GM12875 (cell line): Measurements from ENCODE around the gene TRIO.

ENCODE experiments used
- H3K4me3 ChIP-seq: one replicate; pipeline ENCODE4 v1.5.1; 2011; ENCODE audit warnings: low read depth, low read length, control low read depth
- CTCF ChIP-seq: IDR thresholded peaks from 2 replicates; pipeline ENCODE4 v1.5.1; 2011; ENCODE audit warnings: low read depth, mild to moderate bottlenecking, control low read depth, inconsistent platforms, low read length, moderate library complexity, borderline replicate concordance; ENCODE audit not compliant: insufficient read depth

TRIO gene

GRCh38 chr5:14286574-14287421, 143.7 kb downstream of the TRIO start:
- no peak overlapping the region for H3K4me3 ChIP-seq
- TF ChIP-seq CTCF: no peak

GRCh38 chr5:14292766-14293658, 149.9 kb downstream of the TRIO start:
- H3K4me3 ChIP-seq: no peak overlapping the region
- no peak for TF ChIP-seq CTCF

- no peak for TF ChIP-seq CTCF
These were observed 152.5 kb downstream of the TRIO start for GRCh38 chr5:14295610-14296009.

GRCh38 chr5:14296533-14297331, 153.6 kb downstream of the TRIO start:
- no peak for TF ChIP-seq CTCF
- no peak overlapping the region for H3K4me3 ChIP-seq

More at GRCh38 chr5:14295610-14296009, 152.5 kb downstream of the TRIO start:
- H3K4me3 ChIP-seq: no peak overlapping the region

GRCh38 chr5:14297697-14298096, 154.6 kb downstream of the TRIO start:
- no peak overlapping the region for H3K4me3 ChIP-seq
- TF ChIP-seq CTCF: no peak

GRCh38 chr5:14298126-14298847, 155.1 kb downstream of the TRIO start:
- no peak for TF ChIP-seq CTCF
- no peak overlapping the region for H3K4me3 ChIP-seq
